Dermis microvascular lymphatic vessel endothelial cell (primary cell): ENCODE data around the gene SSNA1. TPM values are rescaled to one million over a fixed set of nuclear protein-coding genes. Genes with fewer than 3 reads are reported as not detected.

ENCODE experiments used
- DNase-seq, 2 donors: peaks; one replicate each; pipeline versions ENCODE4 v3.0.0 to v3.0.0-alpha.2; 2010; ENCODE audit warnings: low read depth in 2 of 2
- total RNA-seq: library from RNA; depleted of rRNA; stranded (reverse); fragments of >200 nt; gene quantifications from 2 replicates; pipeline ENCODE4 v1.2.1, GENCODE V29; 2014

The SSNA1 gene
- total RNA-seq, 1 donor from 2014 or later, result 90.5 TPM

GRCh38 chr9:137182836-137183235, 5.6 kb upstream of the SSNA1 start:
- no peak for DNase-seq

GRCh38 chr9:137183980-137184595, 4.4 kb upstream of the SSNA1 start:
- DNase-seq, result no peak

- DNase-seq, result no peak
Observed at GRCh38 chr9:137184881-137185660, 3.4 kb upstream of the SSNA1 start.

- no peak for DNase-seq
Observed at GRCh38 chr9:137185921-137186320, 2.6 kb upstream of the SSNA1 start.

GRCh38 chr9:137186385-137186784, 2.1 kb upstream of the SSNA1 start:
- no peak for DNase-seq

GRCh38 chr9:137187386-137187785, 1.1 kb upstream of the SSNA1 start:
- no peak for DNase-seq

GRCh38 chr9:137188086-137188489, 388 bp upstream of the SSNA1 start:
- no peak for DNase-seq

GRCh38 chr9:137189297-137190295, 1.1 kb downstream of the SSNA1 start:
- no peak for DNase-seq

GRCh38 chr9:137190315-137190856, 1.9 kb downstream of the SSNA1 start:
- DNase-seq, result no peak

- DNase-seq, result no peak
Observed at GRCh38 chr9:137191245-137191644, 2.8 kb downstream of the SSNA1 start.

GRCh38 chr9:137191691-137192447, 3.4 kb downstream of the SSNA1 start:
- DNase-seq, result no peak

GRCh38 chr9:137192448-137192780, 3.9 kb downstream of the SSNA1 start:
- no peak for DNase-seq

GRCh38 chr9:137192859-137193258, 4.4 kb downstream of the SSNA1 start:
- DNase-seq, result no peak

- no peak for DNase-seq
Observed at GRCh38 chr9:137193771-137194170, 5.3 kb downstream of the SSNA1 start.

GRCh38 chr9:137194388-137194787, 5.9 kb downstream of the SSNA1 start:
- DNase-seq, result no peak

- DNase-seq, result no peak
Observed at GRCh38 chr9:137194909-137195308, 6.4 kb downstream of the SSNA1 start.

- no peak for DNase-seq
Observed at GRCh38 chr9:137195525-137196220, 7.2 kb downstream of the SSNA1 start.

GRCh38 chr9:137198051-137198901, 9.8 kb downstream of the SSNA1 start:
- no peak for DNase-seq

- no peak for DNase-seq
Observed at GRCh38 chr9:137198902-137199283, 10.4 kb downstream of the SSNA1 start.
